Adipocyte (in vitro differentiated cells): ENCODE data around the gene ATOH8.
A peak's percentile ranks its signal among the peaks of the same experiment; 100 is the strongest.

Experiments used
- DNase-seq: peaks from one replicate; pipeline ENCODE4 v3.0.0-alpha.2; 2015; ENCODE audit warnings: low read depth
- H3K27me3 ChIP-seq: replicated peaks from 2 replicates; pipeline ENCODE4 v1.7.0; 2013; ENCODE audit warnings: mild to moderate bottlenecking, low read length, moderate library complexity; ENCODE audit not compliant: control insufficient read depth, insufficient read depth
- H3K36me3 ChIP-seq: 2 replicates; pipeline ENCODE4 v1.7.0; 2013; ENCODE audit warnings: low read length, mild to moderate bottlenecking, moderate library complexity; ENCODE audit not compliant: control insufficient read depth, insufficient read depth, severe bottlenecking
- H3K4me1 ChIP-seq: 2 replicates; pipeline ENCODE4 v1.7.0; 2013; ENCODE audit warnings: mild to moderate bottlenecking, low read length, moderate library complexity; ENCODE audit not compliant: control insufficient read depth, insufficient read depth
- H3K4me3 ChIP-seq: 2 replicates; pipeline ENCODE4 v1.7.0; 2013; ENCODE audit warnings: mild to moderate bottlenecking, low read length, moderate library complexity
- H3K9ac ChIP-seq: 2 replicates; pipeline ENCODE4 v1.7.0; 2013; ENCODE audit warnings: mild to moderate bottlenecking, low read length, moderate library complexity
- H3K9me3 ChIP-seq: 2 replicates; pipeline ENCODE4 v1.7.0; 2013; ENCODE audit warnings: mild to moderate bottlenecking, low read length, moderate library complexity; ENCODE audit not compliant: control insufficient read depth

Gene ATOH8

DNA sequence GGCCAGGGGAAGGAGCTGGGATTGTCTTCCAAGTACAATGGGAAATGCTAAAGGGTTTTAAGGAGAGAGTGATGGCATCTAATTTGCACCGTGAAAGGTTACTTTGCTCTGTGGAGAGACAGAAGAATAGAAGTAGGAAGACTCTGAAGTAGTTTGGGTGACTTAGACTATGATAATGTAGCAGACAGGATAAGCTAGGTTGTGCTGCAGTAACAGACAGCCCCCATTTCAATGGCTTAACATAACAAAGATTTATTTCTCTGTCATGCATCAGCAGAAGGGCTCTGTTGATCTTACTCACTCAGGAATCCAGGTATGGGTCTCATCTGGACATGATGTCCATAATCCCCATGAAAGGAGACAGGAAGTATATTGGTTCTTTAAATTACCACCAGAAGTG, 33.3 kb upstream of the ATOH8 start:
- Histone ChIP-seq H3K4me1 (peaks cover 33% of the 10 kb centered on the region), H3K9me3 (no peaks in the 10 kb centered on the region), H3K36me3 (no peaks in the 10 kb centered on the region), H3K4me3 (no peak overlapping the region), H3K9ac (no peak overlapping the region), H3K27me3 (no peaks in the 10 kb centered on the region)
- DNase-seq: no peak

DNA sequence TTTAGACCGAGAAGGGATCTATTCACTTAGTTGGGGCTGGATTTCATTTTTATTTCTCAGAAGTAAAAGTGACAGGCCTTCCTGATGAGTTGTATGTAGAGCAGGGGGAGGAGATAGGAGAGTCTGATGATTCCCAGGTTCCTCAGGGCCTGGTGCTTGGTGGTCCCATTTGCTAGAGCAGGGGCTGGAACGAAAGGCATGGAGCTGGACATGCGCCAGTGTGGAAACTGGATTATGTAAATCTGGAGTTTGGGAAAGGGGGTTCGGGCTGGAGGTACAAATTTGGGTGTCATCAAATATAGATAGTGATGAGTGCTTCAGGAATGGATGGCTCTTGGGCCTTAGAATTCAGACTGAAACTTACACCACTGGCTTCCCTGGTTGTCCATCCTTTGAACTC, 32.1 kb upstream of the ATOH8 start:
- DNase-seq: no peak

DNA sequence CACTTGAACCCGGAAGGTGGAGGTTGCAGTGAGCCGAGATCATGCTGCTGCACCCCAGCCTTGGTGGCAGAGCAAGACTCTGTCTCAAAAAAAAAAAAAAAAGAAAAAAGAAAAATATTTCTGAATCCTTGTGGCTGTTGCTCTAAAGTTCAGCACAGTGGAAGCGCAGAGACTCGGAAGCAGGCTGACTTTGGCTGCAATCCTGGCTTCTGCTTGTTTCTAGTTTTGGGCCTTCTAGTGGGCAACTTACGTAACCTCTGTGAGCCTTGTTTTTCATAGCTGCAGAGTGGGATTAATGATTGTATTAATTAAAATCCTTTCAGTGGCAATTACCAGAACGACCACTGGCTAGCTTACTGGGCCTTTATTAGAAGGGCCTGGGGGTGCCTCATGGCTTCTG, 31.3 kb upstream of the ATOH8 start:
- H3K9ac ChIP-seq: no peak overlapping the region
- no peaks in the 10 kb centered on the region for H3K9me3 ChIP-seq
- no peaks in the 10 kb centered on the region for H3K36me3 ChIP-seq
- H3K4me3 ChIP-seq: no peak overlapping the region
- DNase-seq: no peak
- H3K4me1 ChIP-seq: peaks cover 31% of the 10 kb centered on the region
- no peaks in the 10 kb centered on the region for H3K27me3 ChIP-seq

More for the DNA sequence above, 32.1 kb upstream of the ATOH8 start:
- H3K27me3 ChIP-seq: no peaks in the 10 kb centered on the region
- no peak overlapping the region for H3K9ac ChIP-seq
- no peak overlapping the region for H3K4me3 ChIP-seq
- no peaks in the 10 kb centered on the region for H3K9me3 ChIP-seq
- no peaks in the 10 kb centered on the region for H3K36me3 ChIP-seq
- peaks cover 34% of the 10 kb centered on the region for H3K4me1 ChIP-seq

DNA sequence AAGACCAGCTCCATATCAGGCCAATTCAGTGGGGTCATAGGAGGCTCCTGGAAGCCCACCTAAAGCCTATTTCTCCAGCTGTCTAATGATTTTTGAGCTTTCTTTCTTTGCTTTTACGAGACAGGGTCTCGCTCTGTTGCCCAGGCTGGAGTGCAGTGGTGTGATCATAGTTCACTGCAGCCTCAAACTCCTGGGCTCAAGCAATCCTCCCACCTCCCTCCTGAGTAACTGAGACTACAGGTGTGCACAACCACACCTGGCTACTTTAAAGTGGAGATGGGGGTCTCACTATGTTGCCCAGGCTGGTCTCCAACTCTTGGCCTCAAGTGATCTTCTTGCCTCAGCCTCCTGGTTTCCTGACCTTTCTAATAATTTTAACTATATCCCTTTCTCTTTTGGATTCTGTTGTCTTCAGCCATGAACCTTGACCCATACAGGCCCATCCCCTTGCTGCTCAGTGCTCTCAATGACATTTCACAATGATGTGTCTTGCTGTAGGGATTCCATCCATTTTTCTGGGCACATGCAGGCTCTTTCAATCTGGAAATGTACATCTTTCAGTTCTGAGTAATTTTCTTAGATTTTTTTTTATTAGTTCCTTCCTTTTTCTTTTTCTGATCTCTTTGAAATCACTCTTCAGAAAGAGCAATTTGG, 30.0 kb upstream of the ATOH8 start:
- no peaks in the 10 kb centered on the region for H3K9me3 ChIP-seq
- H3K4me3 ChIP-seq: no peak overlapping the region
- no peaks in the 10 kb centered on the region for H3K27me3 ChIP-seq
- peak overlapping the region; percentile 44 for H3K9ac ChIP-seq
- no peaks in the 10 kb centered on the region for H3K36me3 ChIP-seq
- H3K4me1 ChIP-seq: peaks cover 31% of the 10 kb centered on the region
- peak; percentile 69 for DNase-seq

DNA sequence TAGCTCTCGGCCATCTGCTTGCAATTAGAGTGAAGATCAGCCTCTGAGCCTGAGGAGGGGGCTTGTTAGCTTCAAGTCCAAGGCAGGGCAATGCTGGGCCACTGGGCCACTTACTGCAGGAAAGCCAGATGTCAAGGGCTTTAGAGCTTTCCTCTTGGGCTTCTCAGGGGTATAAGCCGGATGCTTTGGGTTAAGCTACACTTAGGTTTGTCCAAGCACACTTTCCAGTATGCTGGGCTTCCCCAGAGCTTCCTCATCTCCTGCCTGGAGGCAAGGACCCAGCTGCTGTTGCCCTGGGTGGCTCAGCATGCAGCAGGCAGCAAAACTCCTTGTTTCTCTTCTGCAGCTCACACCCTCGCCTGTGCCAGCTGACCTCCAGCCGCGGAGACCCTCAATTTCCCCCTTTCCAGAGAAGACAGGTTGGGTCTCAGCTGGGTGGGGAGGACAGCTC, 29.0 kb upstream of the ATOH8 start:
- H3K27me3 ChIP-seq: no peaks in the 10 kb centered on the region
- H3K36me3 ChIP-seq: no peaks in the 10 kb centered on the region
- DNase-seq: no peak
- peak overlapping the region; percentile 44 for H3K9ac ChIP-seq
- no peak overlapping the region for H3K4me3 ChIP-seq
- H3K4me1 ChIP-seq: peaks cover 39% of the 10 kb centered on the region
- H3K9me3 ChIP-seq: no peaks in the 10 kb centered on the region

DNA sequence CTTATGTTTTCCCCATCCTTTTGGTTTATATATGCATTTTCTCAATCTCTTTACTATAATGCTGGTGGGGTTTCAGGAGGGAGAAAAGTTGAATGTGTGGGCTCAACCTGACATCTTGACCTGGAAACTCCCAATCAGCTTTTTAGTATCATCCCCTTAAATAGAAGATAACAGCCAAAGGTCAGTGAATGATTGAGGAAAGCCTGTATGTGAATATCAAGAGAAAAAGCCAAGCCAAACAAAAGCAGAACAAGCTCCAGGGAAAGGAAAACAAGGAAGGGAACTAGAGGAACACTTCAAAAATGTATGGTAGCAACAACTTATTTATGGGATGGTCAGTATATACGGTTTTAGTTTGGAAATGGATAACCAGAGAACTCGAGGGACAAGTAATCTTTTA, 28.3 kb upstream of the ATOH8 start:
- Histone ChIP-seq H3K4me1 (peaks cover 39% of the 10 kb centered on the region), H3K4me3 (no peak overlapping the region), H3K9ac (no peak overlapping the region), H3K27me3 (no peaks in the 10 kb centered on the region), H3K36me3 (no peaks in the 10 kb centered on the region), H3K9me3 (no peaks in the 10 kb centered on the region)
- DNase-seq: no peak

DNA sequence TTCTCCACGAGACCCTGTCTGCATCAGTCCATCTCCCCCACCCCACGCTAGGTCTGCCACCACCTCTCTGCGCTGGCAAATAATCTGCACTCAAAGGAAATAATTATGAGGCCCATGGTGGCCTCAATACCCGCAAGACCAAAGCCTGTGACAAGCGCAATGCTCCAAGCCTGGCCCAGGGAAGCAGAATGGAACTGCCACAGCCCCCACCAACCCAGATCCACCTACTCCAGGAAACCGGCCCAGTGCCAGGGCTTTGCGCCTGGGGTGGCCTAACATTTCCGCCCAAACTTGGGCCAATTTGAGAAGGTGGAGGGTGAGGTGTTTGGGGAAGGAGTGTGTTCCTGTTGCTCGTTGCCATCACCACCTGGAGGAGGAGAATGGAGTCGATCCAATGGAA, 26.0 kb upstream of the ATOH8 start:
- Histone ChIP-seq H3K36me3 (no peaks in the 10 kb centered on the region), H3K4me1 (peaks cover 39% of the 10 kb centered on the region), H3K9me3 (no peaks in the 10 kb centered on the region), H3K27me3 (no peaks in the 10 kb centered on the region), H3K4me3 (no peak overlapping the region), H3K9ac (no peak overlapping the region)
- DNase-seq: no peak

DNA sequence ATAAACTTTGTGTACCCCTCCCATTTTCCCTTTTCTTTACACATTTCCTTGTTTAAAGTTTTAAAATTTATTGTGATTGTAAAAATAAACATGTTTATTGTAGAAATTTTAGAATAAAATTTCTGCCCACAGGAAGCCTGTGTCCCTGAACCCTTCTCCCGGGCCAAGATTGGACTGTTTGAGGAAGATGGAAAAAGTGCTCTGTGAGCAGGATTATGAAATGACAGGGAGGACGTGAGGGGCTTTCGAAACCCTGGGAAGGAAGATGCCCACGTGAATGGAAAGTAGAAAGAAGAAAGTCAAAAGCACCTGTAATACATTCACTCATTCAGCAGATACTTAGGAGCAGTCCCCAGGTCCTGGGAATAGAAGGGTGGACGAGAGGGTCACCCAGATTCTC, 25.4 kb upstream of the ATOH8 start:
- Histone ChIP-seq H3K36me3 (no peaks in the 10 kb centered on the region), H3K27me3 (no peaks in the 10 kb centered on the region), H3K4me3 (no peak overlapping the region), H3K9ac (peak overlapping the region; percentile 45), H3K9me3 (no peaks in the 10 kb centered on the region), H3K4me1 (peaks cover 36% of the 10 kb centered on the region)
- no peak for DNase-seq

DNA sequence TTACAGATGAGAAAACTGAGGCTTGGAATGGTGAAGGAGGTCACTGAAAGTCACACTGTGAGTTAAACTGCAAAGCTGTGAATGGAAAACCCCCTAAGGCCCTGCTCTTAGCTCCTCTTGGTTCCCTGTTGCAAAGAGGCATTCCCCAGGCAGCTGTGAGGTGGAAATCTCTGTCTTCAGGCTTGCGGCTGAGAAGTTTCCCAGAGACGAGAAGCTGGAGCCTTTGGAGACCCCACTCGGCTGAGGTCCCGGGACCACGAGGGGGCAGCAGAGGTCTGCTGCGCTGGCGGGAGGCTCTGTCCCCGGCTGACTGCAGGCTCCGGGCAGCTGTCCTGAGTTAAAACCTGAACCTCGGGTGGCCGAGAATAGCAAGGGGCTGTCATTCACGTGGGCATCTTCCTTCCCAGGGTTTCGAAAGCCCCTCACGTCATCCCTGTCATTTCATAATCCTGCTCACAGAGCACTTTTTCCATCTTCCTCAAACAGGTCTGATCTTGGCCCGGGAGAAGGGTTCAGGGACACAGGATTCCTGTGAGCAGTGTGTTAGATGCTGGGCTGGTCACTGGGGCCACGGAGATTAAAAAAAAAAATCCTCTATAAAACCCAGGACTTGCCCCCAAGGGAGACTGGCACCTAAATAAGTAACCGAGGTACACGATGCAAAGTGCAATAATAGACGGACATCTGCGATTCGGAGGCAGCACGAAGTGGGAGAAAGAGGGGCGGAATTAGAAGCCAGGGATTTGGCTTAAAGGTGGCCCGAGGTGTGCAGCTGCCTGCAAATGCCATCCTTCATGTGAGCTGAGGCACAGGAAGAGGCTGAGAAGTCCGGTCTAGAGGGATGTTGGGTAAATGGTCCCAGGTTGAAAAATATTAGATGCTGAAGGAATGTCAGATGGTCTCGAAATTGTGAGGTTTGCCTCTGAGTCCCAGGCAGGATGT, 24.6 kb upstream of the ATOH8 start:
- peak; percentile 95 for DNase-seq
- peak overlapping the region; percentile 45 for H3K9ac ChIP-seq
- H3K4me1 ChIP-seq: peaks cover 28% of the 10 kb centered on the region
- no peak overlapping the region for H3K4me3 ChIP-seq
- H3K27me3 ChIP-seq: no peaks in the 10 kb centered on the region
- H3K36me3 ChIP-seq: no peaks in the 10 kb centered on the region
- no peaks in the 10 kb centered on the region for H3K9me3 ChIP-seq

DNA sequence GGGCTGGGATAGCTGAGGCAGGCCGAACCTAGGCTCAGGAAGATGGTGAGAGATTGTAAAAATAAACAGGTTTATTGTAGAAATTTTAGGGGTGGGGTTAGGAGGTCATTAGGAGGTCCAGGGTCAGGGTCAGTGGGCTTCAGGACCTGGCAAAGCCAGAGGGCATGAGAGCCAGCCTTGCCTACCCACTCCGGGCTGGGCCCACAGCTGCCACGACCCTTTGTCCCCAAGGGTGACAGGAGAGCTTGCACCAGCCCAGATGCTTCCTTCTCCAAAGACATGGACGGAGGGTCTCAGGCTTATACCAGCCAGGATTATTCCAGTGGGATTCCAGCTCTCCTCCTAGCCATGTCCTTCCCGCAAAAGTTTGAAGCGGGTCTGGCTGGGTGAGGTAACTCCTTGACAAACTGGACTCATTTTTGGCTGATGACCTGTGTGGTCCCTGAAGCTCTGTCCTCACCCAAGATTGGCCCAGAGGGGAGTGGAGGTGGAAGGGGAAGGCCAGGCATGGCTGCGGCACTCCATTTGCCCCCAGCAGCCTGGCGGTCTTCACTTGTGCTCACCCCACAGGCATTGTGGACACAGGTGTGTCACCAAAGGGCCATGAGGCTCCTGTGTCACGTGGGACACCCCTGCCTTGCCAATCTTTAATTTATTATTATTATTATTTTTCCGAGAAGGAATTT, 23.8 kb upstream of the ATOH8 start:
- DNase-seq: no peak
- H3K9me3 ChIP-seq: no peaks in the 10 kb centered on the region
- H3K36me3 ChIP-seq: no peaks in the 10 kb centered on the region
- H3K4me1 ChIP-seq: peaks cover 24% of the 10 kb centered on the region
- no peak overlapping the region for H3K9ac ChIP-seq
- H3K27me3 ChIP-seq: no peaks in the 10 kb centered on the region
- no peak overlapping the region for H3K4me3 ChIP-seq

DNA sequence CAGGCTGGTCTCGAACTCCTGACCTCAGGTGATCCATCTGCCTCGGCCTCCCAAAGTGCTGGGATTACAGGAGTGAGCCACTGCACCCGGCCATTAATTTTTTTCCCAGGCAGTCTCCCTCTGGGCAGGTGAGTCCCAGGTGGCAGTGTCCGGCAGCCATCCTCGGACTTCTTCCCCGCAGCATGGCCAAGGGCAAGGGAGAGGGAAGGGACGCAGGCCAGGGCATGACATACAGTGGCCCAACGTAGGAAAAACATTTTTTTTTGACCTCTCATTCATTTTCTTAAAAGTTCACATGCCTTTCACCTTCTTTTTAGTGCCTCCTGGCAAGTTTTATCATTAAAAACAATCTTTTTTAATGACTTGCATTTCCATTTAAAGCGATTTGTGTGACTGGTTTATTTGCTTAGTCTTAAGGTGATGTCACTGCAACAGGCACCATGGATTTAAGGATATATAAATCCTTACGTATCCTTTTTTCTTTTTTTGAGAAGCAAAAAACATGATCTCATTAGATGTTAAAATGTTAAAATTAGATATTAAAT, 23.0 kb upstream of the ATOH8 start:
- Histone ChIP-seq H3K27me3 (no peaks in the 10 kb centered on the region), H3K36me3 (no peaks in the 10 kb centered on the region), H3K9ac (no peak overlapping the region), H3K9me3 (no peaks in the 10 kb centered on the region), H3K4me1 (peaks cover 26% of the 10 kb centered on the region), H3K4me3 (no peak overlapping the region)
- DNase-seq: no peak
